A673 (cell line): Measurements from ENCODE around the gene DPEP3. TPM values are rescaled to one million over a fixed set of nuclear protein-coding genes. Genes with fewer than 3 reads are reported as not detected.
A peak's percentile ranks its signal among the peaks of the same experiment; 100 is the strongest.

ENCODE experiments used
- BruUV-seq: library from RNA; stranded (reverse); fragments of 400-500 nt; replicated peaks from 2 replicates; lab custom pipeline; 2021; lab: Mats Ljungman, UMichigan
- CTCF ChIA-PET: fragments of 300-600 bp; sonication (Branson Sonifier 250); formaldehyde crosslinking; loops from one replicate; lab custom pipeline; 2022; ENCODE audit warnings: antibody characterized with exemption; lab: Charles Lee
- POLR2A ChIA-PET: fragments of 300-600 bp; sonication (Branson Sonifier 250); formaldehyde crosslinking; loops from one replicate; lab custom pipeline; 2022; ENCODE audit warnings: antibody characterized with exemption; ENCODE audit not compliant: low non-redundant PET; lab: Charles Lee
- DNase-seq: peaks from one replicate; pipeline ENCODE4 v3.0.0-alpha.2; 2015; ENCODE audit warnings: low spot score
- H3K27ac ChIP-seq: fragments of 200-600 bp; sonication (generic); 2 replicates; pipeline ENCODE4 v1.5.1; 2016; ENCODE audit warnings: mixed run types, low read depth, mild to moderate bottlenecking, mixed read lengths, antibody characterized with exemption, low read length; ENCODE audit not compliant: poor library complexity, severe bottlenecking
- H3K27me3 ChIP-seq: fragments of 200-600 bp; sonication (generic); replicated peaks from 2 replicates; pipeline ENCODE4 v1.6.1; 2017; ENCODE audit warnings: mixed run types, low read depth, mild to moderate bottlenecking, mixed read lengths, antibody characterized with exemption, low read length; ENCODE audit not compliant: insufficient read depth, poor library complexity
- H3K36me3 ChIP-seq: fragments of 200-600 bp; sonication (generic); 2 replicates; pipeline ENCODE4 v1.6.1; 2016; ENCODE audit warnings: mixed run types, mild to moderate bottlenecking, mixed read lengths, antibody characterized with exemption, low read length; ENCODE audit not compliant: insufficient read depth, poor library complexity, severe bottlenecking
- H3K4me1 ChIP-seq: fragments of 200-600 bp; sonication (generic); 2 replicates; pipeline ENCODE4 v1.6.1; 2017; ENCODE audit warnings: mixed run types, mild to moderate bottlenecking, mixed read lengths, antibody characterized with exemption, low read length; ENCODE audit not compliant: insufficient read depth, poor library complexity, severe bottlenecking
- H3K4me3 ChIP-seq: fragments of 200-600 bp; sonication (generic); 2 replicates; pipeline ENCODE4 v1.5.1; 2016; ENCODE audit warnings: low read depth, mixed run types, mild to moderate bottlenecking, mixed read lengths, low read length; ENCODE audit not compliant: poor library complexity, severe bottlenecking
- H3K9me3 ChIP-seq: fragments of 200-600 bp; sonication (generic); 2 replicates; pipeline ENCODE4 v1.6.1; 2016; ENCODE audit warnings: mixed run types, low read depth, mild to moderate bottlenecking, mixed read lengths, antibody characterized with exemption, low read length; ENCODE audit not compliant: poor library complexity, severe bottlenecking
- CTCF ChIP-seq: fragments of 300-800, 200-600 bp; sonication (generic); conservative IDR thresholded peaks from 2 replicates; pipeline ENCODE4 v1.5.1; 2017; ENCODE audit warnings: low read depth, mild to moderate bottlenecking, antibody characterized with exemption, low read length, moderate library complexity, mixed read lengths
- EZH2 ChIP-seq: fragments of 200-600 bp; sonication (generic); IDR thresholded peaks from 2 replicates; pipeline ENCODE4 v1.6.1; 2017; ENCODE audit warnings: borderline replicate concordance, low read depth, mild to moderate bottlenecking, mixed read lengths, antibody characterized with exemption, low read length; ENCODE audit not compliant: poor library complexity, severe bottlenecking
- intact Hi-C: fragments of 100-400 bp; cut with micrococcal nuclease; formaldehyde crosslinking; loops from one replicate; pipeline ENCODE4 v1.10.0; 2022; ENCODE audit not compliant: unreplicated experiment
- total RNA-seq: library from RNA; stranded (reverse); gene quantifications from 2 replicates; pipeline ENCODE4 v1.2.3, GENCODE V29; 2021

DPEP3 gene
- total RNA-seq, 1 experiment from 2014 or later: not detected

DNA sequence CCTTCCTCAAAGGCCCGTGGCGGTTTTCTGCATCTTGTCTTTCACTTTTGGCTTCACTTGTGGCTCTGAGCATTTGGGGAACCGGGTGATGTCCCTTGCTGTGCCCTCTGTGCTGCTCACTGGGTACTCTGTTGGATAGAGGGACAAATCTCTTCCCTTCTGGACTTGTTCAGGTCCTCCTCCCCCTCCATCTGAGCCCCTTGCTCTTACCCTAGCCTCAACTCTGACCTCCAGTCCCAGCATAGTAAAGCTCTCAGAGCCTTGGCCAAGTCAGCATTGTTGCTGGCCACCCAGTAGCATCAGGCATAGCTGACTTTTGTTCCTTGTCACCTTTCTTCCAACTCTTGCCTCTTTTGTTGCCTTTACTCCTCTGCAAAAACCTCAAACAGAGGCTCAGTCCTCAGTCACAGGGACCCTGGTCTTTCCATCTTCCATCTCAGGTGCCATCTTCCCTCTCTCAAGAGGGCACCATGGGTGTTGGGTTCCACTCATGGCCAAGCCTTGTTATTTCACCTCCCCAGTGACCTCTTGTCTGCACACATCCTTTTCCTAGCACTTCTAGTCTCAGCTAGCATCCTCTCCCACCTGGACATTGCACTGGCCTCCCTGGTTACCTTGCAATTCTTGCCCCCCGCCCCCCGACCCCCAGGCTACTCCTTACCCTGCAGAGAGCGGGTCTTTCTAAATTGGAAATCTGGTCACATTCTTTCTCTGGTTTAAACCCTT, 43.3 kb downstream of the DPEP3 start:
- intact Hi-C loops: no loop called here
- POLR2A ChIA-PET: no interaction called here
- Histone ChIP-seq H3K9me3 (no peaks in the 10 kb centered on the region), H3K27ac (peak overlapping the region; percentile 75), H3K4me1 (peaks cover 16% of the 10 kb centered on the region), H3K27me3 (no peaks in the 10 kb centered on the region), H3K36me3 (no peaks in the 10 kb centered on the region), H3K4me3 (peak overlapping the region; percentile 85)
- DNase-seq: peak; percentile 60
- TF ChIP-seq CTCF: no peak
- no peak for TF ChIP-seq EZH2
- CTCF ChIA-PET: no interaction called here
- no TSS peak for BruUV-seq

DNA sequence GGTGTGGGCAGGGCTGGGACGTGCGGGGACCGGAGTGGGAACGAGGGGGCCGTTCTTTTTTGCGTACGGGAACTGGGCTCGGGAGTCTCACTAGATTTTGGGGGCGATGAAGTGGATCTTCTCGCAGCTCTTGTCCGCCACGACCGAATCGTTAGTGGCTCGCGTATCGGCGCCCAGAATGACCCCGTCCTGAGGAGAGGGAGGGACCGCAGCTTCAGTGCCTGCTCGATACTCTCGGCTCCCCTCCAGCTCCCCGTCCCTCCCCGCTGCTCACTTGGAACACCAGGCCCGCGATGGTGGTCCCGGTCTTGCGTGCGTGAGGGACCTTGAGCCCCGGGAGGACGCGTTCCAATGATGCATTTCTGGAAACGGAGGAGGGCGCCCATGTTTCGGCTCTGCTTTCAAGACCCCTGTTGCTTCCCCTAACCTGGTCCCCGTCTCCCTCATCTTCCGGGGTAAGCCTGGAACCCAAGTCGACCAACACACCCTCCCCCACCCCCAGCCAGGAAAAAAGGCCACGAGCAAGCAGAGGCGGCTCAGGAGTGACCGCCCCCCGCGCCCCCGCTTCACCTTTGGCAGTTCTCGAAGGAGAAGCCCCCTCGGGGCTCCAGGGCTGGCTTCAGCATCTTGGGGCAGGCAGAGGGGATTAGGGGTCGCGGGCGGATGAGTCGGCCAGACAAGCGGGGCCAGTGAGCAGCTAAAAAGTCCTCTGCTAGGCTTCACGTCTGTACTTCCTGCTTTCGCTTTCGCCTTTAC, 44.0 kb downstream of the DPEP3 start, which contains the start of gene PSMB10:
Gene PSMB10, minus strand, starts transcription at position 727 of the 756 bp plus-strand sequence. Its CDS starts 101 bp downstream, at position 626.
- Histone ChIP-seq H3K4me3 (peak within 1 kb of the TSS; percentile 85), H3K27ac (peak within 1 kb of the TSS; percentile 75), H3K4me1 (peaks cover 16% of the 10 kb centered on the region), H3K36me3 (peaks cover 2% of the 10 kb centered on the region), H3K27me3 (no peaks in the 10 kb centered on the region), H3K9me3 (no peaks in the 10 kb centered on the region)
- ChIA-PET POLR2A (interaction anchor here (0.6 kb wide), 1 partner anchor 306 kb away, joined by 8 read pairs; no protein-coding TSS in a partner anchor), CTCF (interaction anchor here (1.1 to 1.5 kb wide), 2 partner anchors 10 to 52 kb away, joined by 3 to 7 read pairs; partner anchors contain the start of gene NRN1L)
- intact Hi-C loops: no loop called here
- no peak for TF ChIP-seq CTCF
- no peak for TF ChIP-seq EZH2
- peak; percentile 55 for DNase-seq
- BruUV-seq: TSS peak; percentile 40

DNA sequence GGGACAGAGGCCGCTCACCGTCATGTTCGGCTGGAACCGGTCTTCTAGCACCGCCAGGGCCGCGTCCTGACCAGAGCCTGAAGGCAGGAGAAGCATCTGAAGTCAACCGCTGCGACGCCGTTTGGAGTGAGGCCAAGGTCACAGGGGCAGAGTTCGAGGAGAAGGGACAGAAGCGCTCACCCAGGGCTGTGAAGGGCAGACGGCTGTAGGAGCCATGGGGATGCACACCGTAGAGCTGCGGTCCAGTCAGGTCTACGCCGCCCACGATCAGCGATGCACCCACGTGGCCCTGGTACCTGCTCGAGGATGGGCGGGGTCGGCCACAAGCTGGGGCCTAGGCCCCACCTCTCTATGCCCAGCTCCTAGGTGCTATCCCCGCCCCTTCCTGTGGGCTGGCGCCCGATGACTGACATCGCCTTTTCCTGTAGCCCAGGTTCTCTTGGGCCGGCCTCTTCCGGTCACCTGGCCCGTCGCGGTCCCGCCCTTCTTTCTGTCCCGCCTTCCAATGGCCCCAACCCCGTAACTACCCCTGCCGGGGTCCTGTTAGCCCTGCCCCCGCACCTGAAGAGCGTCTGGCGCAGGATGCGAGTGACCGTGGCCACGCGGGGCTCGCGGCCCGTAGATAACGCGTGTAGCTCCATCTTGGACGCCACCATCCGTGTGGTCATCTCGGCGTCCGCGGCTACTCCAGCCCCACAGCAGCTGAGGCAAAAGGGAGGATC, 44.7 kb downstream of the DPEP3 start:
- H3K36me3 ChIP-seq: peaks cover 3% of the 10 kb centered on the region
- ChIA-PET CTCF (interaction anchor here (0.7 to 1.5 kb wide), 3 partner anchors 9 to 89 kb away, joined by 3 to 7 read pairs (median 3); partner anchors contain the start of gene NRN1L), POLR2A (interaction anchor here (0.6 kb wide), 1 partner anchor 307 kb away, joined by 8 read pairs; no protein-coding TSS in a partner anchor)
- TF ChIP-seq EZH2: no peak
- no peak for TF ChIP-seq CTCF
- DNase-seq: peak; percentile 96
- peak overlapping the region; percentile 75 for H3K27ac ChIP-seq
- no peaks in the 10 kb centered on the region for H3K9me3 ChIP-seq
- intact Hi-C loops: no loop called here
- H3K4me1 ChIP-seq: peaks cover 16% of the 10 kb centered on the region
- H3K4me3 ChIP-seq: peak overlapping the region; percentile 85
- H3K27me3 ChIP-seq: no peaks in the 10 kb centered on the region
- BruUV-seq: no TSS peak
